K562 (cell line): ENCODE results near the gene SMIM35.

Experiments used
- CTCF ChIP-seq, 3 experiments: IDR thresholded peaks in 2 of 3; conservative IDR thresholded peaks in 1 of 3; 2 replicates each; pipeline ENCODE4 v1.5.1; 2011 to 2012; ENCODE audit warnings: low read length in 3 of 3, mild to moderate bottlenecking in 3 of 3, control low read depth in 2 of 3, improper control_type of control experiment in 1 of 3, inconsistent platforms in 1 of 3, low read depth in 1 of 3, mixed read lengths in 1 of 3, moderate library complexity in 1 of 3; ENCODE audit not compliant: insufficient read depth in 2 of 3
- GMEB1 ChIP-seq: fragments of 250-450 bp; sonication (Bioruptor Pico); IDR thresholded peaks from 2 replicates; pipeline ENCODE4 v1.4.0; 2020; ENCODE audit warnings: mild to moderate bottlenecking
- POLR2A ChIP-seq: fragments of 450-650 bp; conservative IDR thresholded peaks from 2 replicates; pipeline ENCODE4 v1.6.1; 2016
- ZNF695 ChIP-seq: fragments of 450-650 bp; formaldehyde crosslinking; IDR thresholded peaks from 2 replicates; pipeline ENCODE4 v1.4.0; 2020; ENCODE audit warnings: mild to moderate bottlenecking, moderate library complexity

- TF ChIP-seq CTCF (IDR thresholded peaks at IDR 0.05 in 2 of 3, conservative IDR thresholded peaks at IDR 0.05 in 1 of 3; ENCODE audit: insufficient read depth in 2 of 3, low read depth in 1 of 3, low read length in 3 of 3) (no peak), ZNF695 (CRISPR knock-in tag) (no peak), POLR2A (no peak), GMEB1 (no peak)
Measured at GRCh38 chr11:117986981-117987574, 99.7 kb downstream of the SMIM35 start.
